Renal cortical epithelial cell (primary cell): ENCODE measurements around the gene GPC3. TPM values are rescaled to one million over a fixed set of nuclear protein-coding genes. Genes with fewer than 3 reads are reported as not detected.

ENCODE experiments used
- DNase-seq: peaks from one replicate; pipeline ENCODE4 v3.0.0-alpha.2; 2011; ENCODE audit warnings: low read depth
- total RNA-seq: library from RNA; depleted of rRNA; stranded (reverse); fragments of >200 nt; gene quantifications from 2 replicates; pipeline ENCODE4 v1.2.3, GENCODE V29; 2014

Gene GPC3
- total RNA-seq, 1 donor from 2014 or later, result 1.8 TPM

DNA sequence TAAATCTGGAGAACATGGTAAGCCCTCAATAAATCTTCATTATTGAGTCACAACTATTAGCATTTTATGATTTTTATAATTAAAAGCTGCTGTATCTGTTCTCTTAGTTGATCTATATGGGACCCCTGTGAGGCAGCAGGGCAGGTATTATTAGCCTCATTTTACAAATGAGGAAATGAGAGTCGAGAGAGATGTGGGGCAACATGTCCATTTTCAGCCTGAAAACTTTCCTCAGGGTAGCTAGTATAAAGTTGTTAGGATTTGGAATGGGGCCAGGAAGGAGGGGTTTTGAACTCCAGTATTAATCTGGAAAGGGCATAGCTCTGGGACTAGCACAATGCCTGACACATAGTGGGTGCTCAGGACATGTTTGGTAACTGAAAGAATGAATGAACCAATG is 378.4 kb downstream of the GPC3 start:
- DNase-seq, result no peak

DNA sequence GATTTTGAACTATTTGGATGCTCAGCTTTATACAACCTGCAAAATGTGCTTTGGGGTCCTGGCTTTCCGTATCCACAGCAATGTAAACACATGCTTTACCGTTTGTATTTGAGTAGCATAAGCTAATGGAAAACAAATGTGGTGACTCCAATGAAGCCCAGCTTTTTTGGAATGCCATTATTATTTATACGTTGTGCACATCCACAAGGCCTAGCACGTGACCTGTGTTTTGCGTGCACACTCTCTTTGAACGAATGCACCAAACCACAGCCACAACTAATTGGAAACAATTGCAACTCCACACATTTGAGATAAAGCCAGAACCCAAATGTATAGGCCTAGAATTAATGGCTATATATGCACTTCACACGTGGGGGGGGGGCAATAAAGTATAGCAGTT is 380.6 kb downstream of the GPC3 start:
- DNase-seq, result no peak

- DNase-seq, result no peak
These were observed 382.5 kb downstream of the GPC3 start for GRCh38 chrX:133602881-133603280.

GRCh38 chrX:133601116-133601515 is 384.3 kb downstream of the GPC3 start:
- no peak for DNase-seq

GRCh38 chrX:133600536-133600935 is 384.9 kb downstream of the GPC3 start:
- no peak for DNase-seq

GRCh38 chrX:133598601-133599335 is 386.6 kb downstream of the GPC3 start:
- no peak for DNase-seq

DNA sequence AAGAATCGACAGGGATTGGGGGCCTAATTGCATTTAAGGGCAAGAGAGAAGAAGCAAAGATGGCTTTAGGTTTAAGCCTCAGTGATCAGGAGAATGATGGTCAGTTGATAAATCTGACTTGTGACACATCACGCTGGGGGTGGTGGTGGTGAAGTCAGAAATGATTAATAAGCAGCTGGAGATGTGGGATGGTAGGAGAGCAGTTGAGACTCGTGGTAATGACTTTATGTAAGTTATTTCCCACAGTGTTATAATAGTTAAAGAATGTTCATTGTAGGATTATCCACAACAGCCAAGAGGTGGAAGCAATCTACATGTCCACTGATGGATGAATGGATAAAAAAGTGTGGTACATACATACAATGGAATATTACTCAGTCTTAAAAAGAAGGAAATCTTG is 391.2 kb downstream of the GPC3 start:
- DNase-seq, result peak; percentile 73

- no peak for DNase-seq
These were observed 391.9 kb downstream of the GPC3 start for GRCh38 chrX:133593531-133593930.

DNA sequence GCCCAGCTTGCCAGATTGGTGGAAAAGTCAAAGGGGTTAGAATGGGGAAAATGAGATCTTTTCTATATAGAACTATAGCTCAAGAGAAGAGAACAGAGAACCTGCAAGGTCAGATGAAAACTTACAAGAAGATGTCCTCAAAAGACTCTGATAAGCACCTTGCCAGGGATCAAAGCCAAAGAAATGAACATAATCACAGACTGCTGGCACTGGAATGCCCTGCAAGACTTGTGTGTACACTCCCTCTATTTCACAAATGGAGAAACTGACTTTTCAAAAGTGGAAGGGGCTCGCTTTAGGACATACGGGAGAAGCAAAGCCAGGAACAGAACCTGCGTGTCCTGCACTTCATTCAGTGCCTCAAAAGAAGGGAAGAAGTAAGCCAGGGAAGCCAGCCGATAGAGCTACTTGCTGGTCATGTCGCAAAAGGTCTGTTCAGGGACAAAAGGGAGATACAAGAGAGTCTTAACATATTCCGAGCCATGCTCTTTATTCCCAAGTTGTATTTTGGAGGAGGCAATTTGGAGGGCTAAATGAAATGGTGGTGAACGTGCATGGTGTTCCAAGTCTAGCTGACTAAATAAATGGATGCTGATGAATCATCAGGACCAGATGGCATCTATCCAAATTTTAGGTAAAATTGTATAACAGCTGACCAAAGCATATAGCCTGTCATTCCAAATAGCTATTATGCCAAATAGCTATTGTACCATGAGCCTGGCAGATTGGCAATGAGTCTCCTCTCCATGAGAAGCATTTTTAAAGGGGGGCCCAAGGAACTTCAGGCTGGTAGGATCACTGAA is 394.5 kb downstream of the GPC3 start:
- peak; percentile 51 for DNase-seq

- no peak for DNase-seq
These were observed 396.6 kb downstream of the GPC3 start for GRCh38 chrX:133588827-133589226.

GRCh38 chrX:133587818-133588217 is 397.6 kb downstream of the GPC3 start:
- DNase-seq, result no peak

GRCh38 chrX:133587071-133587470 is 398.3 kb downstream of the GPC3 start:
- DNase-seq, result no peak

GRCh38 chrX:133586443-133586842 is 399.0 kb downstream of the GPC3 start:
- DNase-seq, result peak; percentile 95

DNA sequence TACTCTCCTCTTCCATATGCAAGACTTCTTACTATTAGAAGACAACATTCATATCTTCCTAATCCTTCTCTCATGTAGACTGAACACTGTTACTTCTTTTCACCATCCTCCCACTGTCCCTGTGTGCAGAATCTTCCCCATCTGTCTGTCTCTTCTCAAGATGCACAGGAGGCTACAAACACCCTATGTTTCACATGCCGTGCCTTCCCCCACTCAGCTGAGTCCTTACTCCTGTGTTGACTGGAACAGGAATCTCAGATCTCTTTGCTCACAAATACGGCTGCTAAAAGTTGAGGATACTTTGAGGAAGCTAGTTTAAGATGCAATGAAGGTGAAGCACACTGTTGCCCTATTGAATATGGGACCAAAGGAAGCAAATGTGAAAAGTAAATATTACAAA is 401.6 kb downstream of the GPC3 start:
- no peak for DNase-seq

- no peak for DNase-seq
These were observed 404.8 kb downstream of the GPC3 start for GRCh38 chrX:133580625-133581024.

DNA sequence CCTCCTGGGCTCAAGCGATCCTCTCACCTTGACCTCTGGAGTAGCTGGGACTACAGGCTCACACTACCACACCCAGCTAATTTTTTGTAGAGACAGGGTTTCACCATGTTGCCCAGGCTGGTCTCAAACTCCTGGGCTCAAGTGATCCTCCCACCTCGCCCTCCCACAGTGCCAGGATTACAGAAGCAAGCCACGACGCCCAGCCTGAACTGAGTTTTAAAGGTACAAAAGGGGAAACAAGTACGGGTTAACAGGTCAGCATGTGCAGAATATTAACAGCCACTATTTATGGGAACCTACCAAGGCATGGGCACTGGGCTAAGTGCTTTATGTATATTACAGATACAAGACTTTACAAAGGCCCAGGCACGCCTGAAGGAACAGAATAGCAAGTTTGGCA is 405.8 kb downstream of the GPC3 start:
- DNase-seq, result no peak

GRCh38 chrX:133576876-133577275 is 408.5 kb downstream of the GPC3 start:
- DNase-seq, result no peak

GRCh38 chrX:133575501-133576136 is 409.8 kb downstream of the GPC3 start:
- DNase-seq, result no peak

- no peak for DNase-seq
These were observed 410.7 kb downstream of the GPC3 start for GRCh38 chrX:133574716-133575115.

- DNase-seq, result no peak
These were observed 414.8 kb downstream of the GPC3 start for GRCh38 chrX:133570549-133570948.

- DNase-seq, result no peak
These were observed 416.2 kb downstream of the GPC3 start for GRCh38 chrX:133569217-133569616.

GRCh38 chrX:133568109-133568508 is 417.3 kb downstream of the GPC3 start:
- DNase-seq, result no peak

DNA sequence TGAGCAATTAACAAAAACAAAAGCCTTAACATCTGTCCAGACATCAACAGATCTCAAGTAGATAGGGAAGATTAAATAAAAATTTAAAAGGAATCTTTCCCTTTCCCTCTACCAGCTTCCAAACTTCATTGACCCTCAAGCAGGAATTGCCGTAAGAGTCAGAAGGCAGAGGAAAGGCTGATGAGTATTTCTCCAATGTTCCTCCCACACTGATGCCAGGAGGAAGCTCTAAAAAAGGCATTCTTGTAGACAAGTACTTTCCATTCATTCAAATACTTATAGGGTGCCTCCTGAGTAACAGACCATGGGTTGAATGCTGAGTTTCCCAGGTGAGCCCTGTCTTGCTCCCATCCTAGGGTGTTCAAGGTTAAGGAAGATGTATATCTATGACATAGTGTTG is 418.5 kb downstream of the GPC3 start:
- no peak for DNase-seq
